ENCODE data around the gene RGPD5.
"Not testable (repeated sequence)": the region's sequence is repeated elsewhere in the genome, so short reads cannot be mapped to it uniquely, and the experiment has no call there.

GRCh38 chr2:109894141-109894540, 100.0 kb downstream of the RGPD5 start:
- not testable (repeated sequence) for TF ChIP-seq CTCF, POLR2A (IDR thresholded peaks at IDR 0.05)

Measured in upper lobe of left lung (tissue), 4 donors.